GM21515 (cell line): ENCODE results near the gene ABCG8.
"Not testable (repeated sequence)": the region's sequence is repeated elsewhere in the genome, so short reads cannot be mapped to it uniquely, and the experiment has no call there.

Source experiments
- ATAC-seq: cut with Tn5 transposase; IDR thresholded peaks from one replicate; pipeline ENCODE4 v1.9.1; 2021; ENCODE audit not compliant: unreplicated experiment

The ABCG8 gene

GRCh38 chr2:43906448-43907109 is 67.8 kb downstream of the ABCG8 start:
- no peak for ATAC-seq

DNA sequence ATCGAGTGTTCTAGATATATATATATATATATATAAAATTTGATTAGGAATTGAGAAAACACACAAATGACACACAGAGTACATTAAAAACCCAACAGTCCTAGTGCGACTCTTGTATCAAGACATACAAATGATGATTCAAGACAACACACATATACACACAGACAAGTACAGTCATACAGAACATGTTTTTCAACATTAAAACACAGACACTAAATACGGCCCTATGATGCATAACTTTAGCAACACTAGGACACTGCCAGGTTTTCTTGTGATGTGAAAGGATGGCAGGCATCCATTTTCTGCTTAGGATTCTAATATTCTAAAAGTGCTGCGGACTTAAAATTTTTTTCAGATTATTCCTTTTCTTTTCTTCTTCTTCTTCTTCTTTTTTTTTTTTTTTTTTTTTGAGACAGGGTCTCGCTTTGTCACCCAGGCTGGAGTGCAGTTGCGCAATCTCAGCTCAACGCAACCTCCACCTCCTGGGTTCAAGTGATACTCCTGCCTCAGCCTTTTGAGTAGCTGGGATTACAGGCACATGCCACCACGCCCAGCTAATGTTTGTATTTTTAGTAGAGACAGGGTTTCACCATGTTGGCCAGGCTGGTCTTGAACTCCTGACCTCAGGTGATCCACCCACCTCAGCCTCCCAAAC is 72.5 kb downstream of the ABCG8 start:
- not testable (repeated sequence) for ATAC-seq

DNA sequence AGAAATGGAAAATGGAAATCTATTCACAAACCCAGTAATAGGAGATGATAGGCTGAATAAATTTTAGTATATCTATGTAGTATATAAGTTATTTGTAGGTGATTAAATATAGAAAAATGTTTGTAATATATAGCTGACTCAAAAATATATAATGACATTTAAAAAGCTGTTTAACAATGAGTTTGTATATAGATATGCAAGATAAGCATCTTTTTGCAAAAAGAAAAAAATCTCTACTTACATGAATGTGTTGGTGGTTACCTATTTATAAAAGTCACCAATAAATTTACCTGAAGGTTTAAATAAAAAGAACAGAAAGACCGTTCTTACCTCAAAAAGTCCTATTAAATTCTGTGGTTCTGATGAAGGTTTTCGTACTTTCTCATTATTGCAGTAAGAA is 85.7 kb downstream of the ABCG8 start:
- ATAC-seq, result no peak

DNA sequence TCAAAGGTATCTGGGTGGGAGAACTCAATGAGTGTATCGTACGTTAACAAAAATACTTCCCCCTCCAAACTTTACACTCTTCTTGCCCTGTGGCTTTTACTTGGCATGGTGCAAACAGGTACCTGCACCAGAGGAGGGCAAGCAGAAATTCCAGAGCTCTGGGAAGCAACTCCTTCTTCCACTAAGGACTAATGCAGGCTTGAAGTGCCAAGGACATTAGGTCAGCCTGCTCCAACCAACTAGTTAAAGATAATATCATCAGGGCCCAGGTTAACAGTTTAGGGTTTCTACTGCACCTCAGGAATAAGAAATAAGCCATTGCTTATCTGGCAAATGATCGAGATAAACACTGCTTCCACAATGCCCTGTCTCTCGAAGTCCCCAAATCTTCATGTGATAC is 86.7 kb downstream of the ABCG8 start:
- no peak for ATAC-seq

- ATAC-seq, result no peak
These were observed 88.7 kb downstream of the ABCG8 start for GRCh38 chr2:43927442-43927841.

DNA sequence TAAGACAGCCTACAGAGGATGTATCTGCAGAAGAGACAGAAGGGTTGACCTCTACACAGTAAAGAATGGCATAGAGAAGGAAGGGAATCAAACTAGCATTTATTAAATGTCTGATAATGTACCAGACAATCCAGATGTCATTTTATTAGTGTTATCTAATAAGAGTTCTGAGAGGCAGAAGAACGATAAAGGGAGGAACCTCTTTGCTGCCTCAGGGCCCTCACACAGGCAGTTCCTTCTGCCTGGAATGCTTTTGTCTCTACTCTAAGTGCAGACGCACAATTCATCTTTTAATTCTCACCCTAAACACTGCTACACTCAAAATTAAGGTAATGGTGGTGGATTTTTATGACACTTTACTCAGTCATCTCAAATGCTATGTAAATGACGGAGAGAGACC is 92.5 kb downstream of the ABCG8 start:
- no peak for ATAC-seq
